SK-N-SH treated with all-trans-retinoic acid at 6 μM for 48 hours (cell line): Measurements from ENCODE around the gene CELA3A.
"Not testable (repeated sequence)": the region's sequence is repeated elsewhere in the genome, so short reads cannot be mapped to it uniquely, and the experiment has no call there.

Source experiments
- BACH2 ChIP-seq: fragments of 250-450 bp; sonication (Bioruptor Pico); IDR thresholded peaks from 2 replicates; pipeline ENCODE4 v1.9.0; 2021; ENCODE audit warnings: mild to moderate bottlenecking, borderline replicate concordance
- CREB5 ChIP-seq: fragments of 250-450 bp; sonication (Bioruptor Pico); IDR thresholded peaks from 2 replicates; pipeline ENCODE4 v1.5.1; 2020; ENCODE audit warnings: low read depth, mild to moderate bottlenecking, moderate library complexity
- ESRRG ChIP-seq: fragments of 250-450 bp; sonication (Bioruptor Pico); IDR thresholded peaks from 2 replicates; pipeline ENCODE4 v1.6.1; 2021; ENCODE audit warnings: mild to moderate bottlenecking
- PATZ1 ChIP-seq: fragments of 250-450 bp; sonication (Bioruptor Pico); IDR thresholded peaks from 2 replicates; pipeline ENCODE4 v1.8.0; 2020; ENCODE audit warnings: mild to moderate bottlenecking, moderate library complexity, borderline replicate concordance
- PPARA ChIP-seq: fragments of 250-450 bp; sonication (Bioruptor Pico); IDR thresholded peaks from 2 replicates; pipeline ENCODE4 v1.5.0; 2020; ENCODE audit warnings: mild to moderate bottlenecking, borderline replicate concordance
- RARB ChIP-seq: fragments of 250-450 bp; sonication (Bioruptor Pico); IDR thresholded peaks from 2 replicates; pipeline ENCODE4 v1.8.0; 2021; ENCODE audit warnings: mild to moderate bottlenecking, moderate library complexity
- SNAI2 ChIP-seq: fragments of 250-450 bp; sonication (Bioruptor Pico); IDR thresholded peaks from 2 replicates; pipeline ENCODE4 v1.5.0; 2020; ENCODE audit warnings: mild to moderate bottlenecking, moderate library complexity
- TCF4 ChIP-seq: fragments of 250-450 bp; sonication (Bioruptor Pico); IDR thresholded peaks from 2 replicates; pipeline ENCODE4 v1.8.0; 2021; ENCODE audit warnings: mild to moderate bottlenecking, moderate library complexity, borderline replicate concordance
- TOX ChIP-seq: fragments of 250-450 bp; sonication (Bioruptor Pico); IDR thresholded peaks from 2 replicates; pipeline ENCODE4 v1.8.0; 2021; ENCODE audit warnings: mild to moderate bottlenecking, moderate library complexity, borderline replicate concordance
- ZC3H10 ChIP-seq: fragments of 250-450 bp; sonication (Bioruptor Pico); IDR thresholded peaks from 2 replicates; pipeline ENCODE4 v1.5.1; 2021; ENCODE audit warnings: mild to moderate bottlenecking, moderate library complexity
- ZFP3 ChIP-seq: fragments of 250-450 bp; sonication (Bioruptor Pico); IDR thresholded peaks from 2 replicates; pipeline ENCODE4 v1.5.0; 2020; ENCODE audit warnings: mild to moderate bottlenecking, moderate library complexity
- ZNF70 ChIP-seq: fragments of 450-650 bp; formaldehyde crosslinking; IDR thresholded peaks from 2 replicates; pipeline ENCODE4 v1.5.0; 2020; ENCODE audit warnings: mild to moderate bottlenecking, moderate library complexity
- TF ChIP-seq, protein P1 (sequence below): fragments of 250-450 bp; sonication (Bioruptor Pico); IDR thresholded peaks from 2 replicates; pipeline ENCODE4 v1.5.0; 2020; ENCODE audit warnings: mild to moderate bottlenecking, moderate library complexity

GRCh38 chr1:21976703-21977239, 24.7 kb upstream of the CELA3A start, which contains the start of gene CELA3B:
- not testable (repeated sequence) for TF ChIP-seq PATZ1 (CRISPR knock-in tag); ZFP3; SNAI2 (CRISPR knock-in tag); BACH2 (CRISPR knock-in tag); RARB (CRISPR knock-in tag); PPARA (CRISPR knock-in tag); ZNF70; CREB5; TCF4 (CRISPR knock-in tag); ESRRG (CRISPR knock-in tag); TOX (CRISPR knock-in tag); ZC3H10 (CRISPR knock-in tag)
- TF ChIP-seq, protein P1, sequence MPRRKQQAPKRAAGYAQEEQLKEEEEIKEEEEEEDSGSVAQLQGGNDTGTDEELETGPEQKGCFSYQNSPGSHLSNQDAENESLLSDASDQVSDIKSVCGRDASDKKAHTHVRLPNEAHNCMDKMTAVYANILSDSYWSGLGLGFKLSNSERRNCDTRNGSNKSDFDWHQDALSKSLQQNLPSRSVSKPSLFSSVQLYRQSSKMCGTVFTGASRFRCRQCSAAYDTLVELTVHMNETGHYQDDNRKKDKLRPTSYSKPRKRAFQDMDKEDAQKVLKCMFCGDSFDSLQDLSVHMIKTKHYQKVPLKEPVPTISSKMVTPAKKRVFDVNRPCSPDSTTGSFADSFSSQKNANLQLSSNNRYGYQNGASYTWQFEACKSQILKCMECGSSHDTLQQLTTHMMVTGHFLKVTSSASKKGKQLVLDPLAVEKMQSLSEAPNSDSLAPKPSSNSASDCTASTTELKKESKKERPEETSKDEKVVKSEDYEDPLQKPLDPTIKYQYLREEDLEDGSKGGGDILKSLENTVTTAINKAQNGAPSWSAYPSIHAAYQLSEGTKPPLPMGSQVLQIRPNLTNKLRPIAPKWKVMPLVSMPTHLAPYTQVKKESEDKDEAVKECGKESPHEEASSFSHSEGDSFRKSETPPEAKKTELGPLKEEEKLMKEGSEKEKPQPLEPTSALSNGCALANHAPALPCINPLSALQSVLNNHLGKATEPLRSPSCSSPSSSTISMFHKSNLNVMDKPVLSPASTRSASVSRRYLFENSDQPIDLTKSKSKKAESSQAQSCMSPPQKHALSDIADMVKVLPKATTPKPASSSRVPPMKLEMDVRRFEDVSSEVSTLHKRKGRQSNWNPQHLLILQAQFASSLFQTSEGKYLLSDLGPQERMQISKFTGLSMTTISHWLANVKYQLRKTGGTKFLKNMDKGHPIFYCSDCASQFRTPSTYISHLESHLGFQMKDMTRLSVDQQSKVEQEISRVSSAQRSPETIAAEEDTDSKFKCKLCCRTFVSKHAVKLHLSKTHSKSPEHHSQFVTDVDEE, result not testable (repeated sequence)
